ENCODE results near the gene P2RY14.

DNA sequence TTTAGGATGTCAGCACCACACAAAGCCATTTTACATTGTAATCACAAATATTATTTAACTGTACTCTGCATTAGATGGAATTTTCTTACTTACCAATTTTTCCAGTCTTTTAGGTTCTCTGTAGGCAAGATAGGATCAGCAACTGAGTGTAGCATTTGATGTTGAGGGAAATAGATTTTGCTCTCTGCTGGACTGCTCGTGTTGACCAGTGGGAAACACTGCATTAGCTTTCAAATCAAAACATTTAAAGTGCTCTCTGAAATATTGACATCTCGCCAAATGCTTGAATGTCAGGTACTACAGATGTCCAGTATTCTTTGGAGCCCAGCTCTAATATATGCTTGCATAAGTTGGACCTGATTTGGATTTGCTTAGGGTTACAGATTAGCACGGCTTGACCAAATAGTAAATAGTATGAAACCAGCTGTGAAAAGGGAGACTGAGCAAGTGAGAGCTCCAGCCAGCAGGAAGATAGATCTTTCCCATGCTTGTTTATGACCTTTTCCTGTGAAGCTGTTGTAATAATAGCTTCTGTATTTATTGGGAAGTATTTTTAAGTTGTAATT is 29.5 kb downstream of the P2RY14 start:
- TF ChIP-seq, protein P1, sequence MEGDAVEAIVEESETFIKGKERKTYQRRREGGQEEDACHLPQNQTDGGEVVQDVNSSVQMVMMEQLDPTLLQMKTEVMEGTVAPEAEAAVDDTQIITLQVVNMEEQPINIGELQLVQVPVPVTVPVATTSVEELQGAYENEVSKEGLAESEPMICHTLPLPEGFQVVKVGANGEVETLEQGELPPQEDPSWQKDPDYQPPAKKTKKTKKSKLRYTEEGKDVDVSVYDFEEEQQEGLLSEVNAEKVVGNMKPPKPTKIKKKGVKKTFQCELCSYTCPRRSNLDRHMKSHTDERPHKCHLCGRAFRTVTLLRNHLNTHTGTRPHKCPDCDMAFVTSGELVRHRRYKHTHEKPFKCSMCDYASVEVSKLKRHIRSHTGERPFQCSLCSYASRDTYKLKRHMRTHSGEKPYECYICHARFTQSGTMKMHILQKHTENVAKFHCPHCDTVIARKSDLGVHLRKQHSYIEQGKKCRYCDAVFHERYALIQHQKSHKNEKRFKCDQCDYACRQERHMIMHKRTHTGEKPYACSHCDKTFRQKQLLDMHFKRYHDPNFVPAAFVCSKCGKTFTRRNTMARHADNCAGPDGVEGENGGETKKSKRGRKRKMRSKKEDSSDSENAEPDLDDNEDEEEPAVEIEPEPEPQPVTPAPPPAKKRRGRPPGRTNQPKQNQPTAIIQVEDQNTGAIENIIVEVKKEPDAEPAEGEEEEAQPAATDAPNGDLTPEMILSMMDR (IDR thresholded peaks at IDR 0.05; ENCODE audit: insufficient read depth, low read depth, low read length): no peak
- no peak for TF ChIP-seq EZH2 (IDR thresholded peaks at IDR 0.05; ENCODE audit: insufficient read depth, low read length)

Data from astrocyte (in vitro differentiated cells and primary cell).